GM04503 (cell line): ENCODE results near the gene BET1.

Experiments used
- DNase-seq: peaks from one replicate; pipeline ENCODE4 v3.0.0-alpha.2; 2012; ENCODE audit warnings: low read depth

The BET1 gene

GRCh38 chr7:93957767-93958166 lies 46.4 kb downstream of the BET1 start:
- DNase-seq: no peak

GRCh38 chr7:93955304-93955703 lies 48.9 kb downstream of the BET1 start:
- DNase-seq: no peak

GRCh38 chr7:93949423-93949822 lies 54.7 kb downstream of the BET1 start:
- peak; percentile 75 for DNase-seq

GRCh38 chr7:93948873-93949272 lies 55.3 kb downstream of the BET1 start:
- DNase-seq: no peak

- peak; percentile 53 for DNase-seq
These were observed 56.0 kb downstream of the BET1 start for GRCh38 chr7:93948106-93948505.

GRCh38 chr7:93945756-93946535 lies 58.2 kb downstream of the BET1 start:
- DNase-seq: no peak

GRCh38 chr7:93945083-93945482 lies 59.1 kb downstream of the BET1 start:
- DNase-seq: no peak

- no peak for DNase-seq
These were observed 59.5 kb downstream of the BET1 start for GRCh38 chr7:93944673-93945072.

- DNase-seq: no peak
These were observed 60.2 kb downstream of the BET1 start for GRCh38 chr7:93943816-93944540.
